ENCODE results near the gene DNMT3A.

- TF ChIP-seq CTCF (conservative IDR thresholded peaks at IDR 0.05) (no peak), ZFX (IDR thresholded peaks at IDR 0.05) (no peak)
Measured at GRCh38 chr2:25365241-25365640, 23.5 kb upstream of the DNMT3A start.

All from C4-2B (cell line).